Measurements from ENCODE around the gene PLSCR3.
A peak's percentile ranks its signal among the peaks of the same experiment; 100 is the strongest.
"Not testable (repeated sequence)": the region's sequence is repeated elsewhere in the genome, so short reads cannot be mapped to it uniquely, and the experiment has no call there.

PLSCR3 gene

GRCh38 chr17:7379134-7379533, 15.2 kb downstream of the PLSCR3 start:
- DNase-seq, result no peak

GRCh38 chr17:7374353-7374752, 20.0 kb downstream of the PLSCR3 start:
- DNase-seq, result no peak

GRCh38 chr17:7370853-7371252, 23.5 kb downstream of the PLSCR3 start:
- no peak for DNase-seq

GRCh38 chr17:7369825-7370224, 24.5 kb downstream of the PLSCR3 start:
- DNase-seq, result no peak

- not testable (repeated sequence) for DNase-seq
Observed at GRCh38 chr17:7368599-7368994, 25.7 kb downstream of the PLSCR3 start.

- DNase-seq, result no peak
Observed at GRCh38 chr17:7367918-7368598, 26.3 kb downstream of the PLSCR3 start.

- DNase-seq, result no peak
Observed at GRCh38 chr17:7367083-7367482, 27.2 kb downstream of the PLSCR3 start.

GRCh38 chr17:7365963-7366362, 28.4 kb downstream of the PLSCR3 start:
- not testable (repeated sequence) for DNase-seq

- no peak for DNase-seq
Observed at GRCh38 chr17:7363311-7363710, 31.0 kb downstream of the PLSCR3 start.

- DNase-seq, result no peak
Observed at GRCh38 chr17:7361906-7362305, 32.4 kb downstream of the PLSCR3 start.

- DNase-seq, result no peak
Observed at GRCh38 chr17:7357381-7357780, 36.9 kb downstream of the PLSCR3 start.

GRCh38 chr17:7356756-7357155, 37.6 kb downstream of the PLSCR3 start:
- DNase-seq, result no peak

- DNase-seq, result peak; percentile 75
Observed at GRCh38 chr17:7356072-7356549, 38.2 kb downstream of the PLSCR3 start.

GRCh38 chr17:7355573-7355972, 38.8 kb downstream of the PLSCR3 start:
- DNase-seq, result no peak

- DNase-seq, result no peak
Observed at GRCh38 chr17:7355053-7355452, 39.3 kb downstream of the PLSCR3 start, which contains the start of gene TMEM95. Gene TMEM95, plus strand, starts transcription at chr17:7355156. Its CDS starts 49 bp downstream, at chr17:7355205.

- DNase-seq, result no peak
Observed at GRCh38 chr17:7354262-7354843, 40.0 kb downstream of the PLSCR3 start.

- no peak for DNase-seq
Observed at GRCh38 chr17:7352910-7353635, 41.3 kb downstream of the PLSCR3 start.

- no peak for DNase-seq
Observed at GRCh38 chr17:7352503-7352889, 41.8 kb downstream of the PLSCR3 start.

- peak; percentile 75 for DNase-seq
Observed at GRCh38 chr17:7351665-7352502, 42.4 kb downstream of the PLSCR3 start, which contains the start of gene KCTD11. Gene KCTD11, plus strand, starts transcription at chr17:7352162.

- DNase-seq, result no peak
Observed at GRCh38 chr17:7348478-7349242, 45.7 kb downstream of the PLSCR3 start.

GRCh38 chr17:7347630-7348477, 46.5 kb downstream of the PLSCR3 start:
- DNase-seq, result no peak

All from central memory CD4-positive, alpha-beta T cell (primary cell).